Adrenal gland (tissue), 5 donors: ENCODE data around the gene CAPN13.

Experiments used
- POLR2A ChIP-seq, 2 donors: fragments of 450-650 bp; IDR thresholded peaks; one replicate each; pipeline ENCODE4 v1.6.1; 2017; ENCODE audit warnings: antibody characterized with exemption in 2 of 2, mild to moderate bottlenecking in 2 of 2, moderate library complexity in 1 of 2
- TF ChIP-seq, protein P1 (sequence below), 6 experiments: fragments of 450-650 bp in 4 of 6; fragments of 200-600 bp in 2 of 6; sonication (generic) in 1 of 6; IDR thresholded peaks; 1 replicate in 5 of 6; 2 replicates in 1 of 6; pipeline versions ENCODE4 v1.5.1 to v1.8.0; 2016 to 2021; ENCODE audit warnings: antibody characterized with exemption in 6 of 6, mild to moderate bottlenecking in 2 of 6, moderate library complexity in 1 of 6
- donor health status: DM: no; HTN: no; CAD: no.

- TF ChIP-seq, protein P1, sequence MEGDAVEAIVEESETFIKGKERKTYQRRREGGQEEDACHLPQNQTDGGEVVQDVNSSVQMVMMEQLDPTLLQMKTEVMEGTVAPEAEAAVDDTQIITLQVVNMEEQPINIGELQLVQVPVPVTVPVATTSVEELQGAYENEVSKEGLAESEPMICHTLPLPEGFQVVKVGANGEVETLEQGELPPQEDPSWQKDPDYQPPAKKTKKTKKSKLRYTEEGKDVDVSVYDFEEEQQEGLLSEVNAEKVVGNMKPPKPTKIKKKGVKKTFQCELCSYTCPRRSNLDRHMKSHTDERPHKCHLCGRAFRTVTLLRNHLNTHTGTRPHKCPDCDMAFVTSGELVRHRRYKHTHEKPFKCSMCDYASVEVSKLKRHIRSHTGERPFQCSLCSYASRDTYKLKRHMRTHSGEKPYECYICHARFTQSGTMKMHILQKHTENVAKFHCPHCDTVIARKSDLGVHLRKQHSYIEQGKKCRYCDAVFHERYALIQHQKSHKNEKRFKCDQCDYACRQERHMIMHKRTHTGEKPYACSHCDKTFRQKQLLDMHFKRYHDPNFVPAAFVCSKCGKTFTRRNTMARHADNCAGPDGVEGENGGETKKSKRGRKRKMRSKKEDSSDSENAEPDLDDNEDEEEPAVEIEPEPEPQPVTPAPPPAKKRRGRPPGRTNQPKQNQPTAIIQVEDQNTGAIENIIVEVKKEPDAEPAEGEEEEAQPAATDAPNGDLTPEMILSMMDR (IDR thresholded peaks at IDR 0.05), result no peak
- no peak for TF ChIP-seq POLR2A (IDR thresholded peaks at IDR 0.05)
These were observed 16.2 kb upstream of the CAPN13 start for GRCh38 chr2:30823452-30823851.
